ENCODE measurements around the gene SDR42E1. TPM values are rescaled to one million over a fixed set of nuclear protein-coding genes. Genes with fewer than 3 reads are reported as not detected.

SDR42E1 gene
- total and polyA plus RNA-seq, 2 of the 13 experiments (the other 11 are each of a cell fraction or from before 2014, with no cell fraction given) = 0.01 to 0.13 TPM

DNA sequence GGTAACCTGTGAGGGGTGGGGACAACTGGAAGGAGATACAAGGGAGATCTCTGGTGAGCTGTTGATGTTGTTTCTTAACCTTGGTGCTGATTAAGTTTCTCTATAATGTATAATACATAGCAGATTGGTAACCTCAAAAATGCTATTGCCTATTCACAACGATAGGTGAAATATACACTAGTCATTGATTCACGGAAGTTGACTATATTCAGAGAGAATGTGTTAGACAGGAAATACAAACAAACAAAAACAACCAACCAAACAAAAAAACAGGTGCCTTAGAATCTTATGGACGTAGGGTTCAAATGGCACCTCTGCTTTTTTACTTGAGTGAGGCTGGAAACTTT, 45.3 kb upstream of the SDR42E1 start (continued):
- peak; percentile 33; the same call in 1 of the 2 replicates for TF ChIP-seq ZNF800 (CRISPR knock-in tag; IDR thresholded peaks at IDR 0.05)
- TF ChIP-seq ZNF616 (CRISPR knock-in tag; IDR thresholded peaks at IDR 0.05; ENCODE audit: low read depth) = no peak
- 0 out of 2 replicates have a peak, but pooled peaks have one; percentile 19 for TF ChIP-seq NKX3-1 (CRISPR knock-in tag; IDR thresholded peaks at IDR 0.05)
- no peak for TF ChIP-seq ZZZ3 (CRISPR knock-in tag; IDR thresholded peaks at IDR 0.05; ENCODE audit: borderline replicate concordance)

- no peak overlapping the region; the same call in 1 of the 2 replicates for H3K9ac ChIP-seq (ENCODE audit: insufficient read depth, low read depth, low read length)
- DNase-seq (ENCODE audit: low spot score) (peak; percentile 86), ATAC-seq (peak; percentile 65), FAIRE-seq (peak; percentile 74)
- no peaks in the 10 kb centered on the region for H3K27me3 ChIP-seq (ENCODE audit: control insufficient read depth in 1 of 2, insufficient read depth in 2 of 2, low read length in 2 of 2)
- H3K4me2 ChIP-seq (ENCODE audit: low read depth, low read length) = peak overlapping the region; percentile 43
- in situ Hi-C loops (cut with HindIII; ENCODE audit: extremely low pct_ligation_motif_present, low pct_unique_long_range_greater_than_20kb) (no loop called here), intact Hi-C loops (cut with micrococcal nuclease; ENCODE audit: unreplicated experiment) (no loop called here)
- H3K4me3 ChIP-seq (replicated peaks in 1 of 3; ENCODE audit: insufficient read depth in 1 of 3, low read depth in 2 of 3, low read length in 3 of 3) = peak overlapping the region in 2 of 3 experiments; percentile 6 to 12; a peak in 2 of 6 replicates
- 34% methylated on average over 8 of the region's 8 CpGs for WGBS (ENCODE audit: low lambda C conversion rate)
- H3K36me3 ChIP-seq (replicated peaks in 1 of 2; ENCODE audit: control insufficient read depth in 1 of 2, insufficient read depth in 2 of 2, low read length in 2 of 2) = 0 out of 5 replicates have a peak, but pooled peaks cover 0 to 3% of the 10 kb centered on the region in 2 experiments
- peaks cover 34% of the 10 kb centered on the region for H3K79me2 ChIP-seq (ENCODE audit: insufficient read depth, low read length)
- H4K20me1 ChIP-seq (ENCODE audit: insufficient read depth, low read length) = no peaks in the 10 kb centered on the region
- no peaks in the 10 kb centered on the region for H3K9me3 ChIP-seq (ENCODE audit: low read length)
- H2AFZ ChIP-seq (ENCODE audit: low read length) = no peak overlapping the region
- no TSS peak for BruUV-seq (replicated peaks)
- ChIA-PET CTCF (ENCODE audit: low intra/inter-chr PET ratio, low total read pairs) (no interaction called here), POLR2A (interaction anchor here (0.8 to 1.8 kb wide), 4 partner anchors 11 to 27 kb away, joined by 3 to 4 read pairs (median 4); no protein-coding TSS in a partner anchor)
- H3K4me1 ChIP-seq (ENCODE audit: insufficient read depth, low read length) = peaks cover 100% of the 10 kb centered on the region
- H3K27ac ChIP-seq (ENCODE audit: extremely low read length, insufficient read depth, low read length) = peak overlapping the region; percentile 53
- no peak for TF ChIP-seq MXD3 (CRISPR knock-in tag; IDR thresholded peaks at IDR 0.05)
- TF ChIP-seq ZBTB20 (CRISPR knock-in tag; IDR thresholded peaks at IDR 0.05; ENCODE audit: borderline replicate concordance, low read depth) = no peak
- TF ChIP-seq MEIS1 (CRISPR knock-in tag; IDR thresholded peaks at IDR 0.05; ENCODE audit: borderline replicate concordance) = no peak
- TF ChIP-seq ELK4 (CRISPR knock-in tag; IDR thresholded peaks at IDR 0.05; ENCODE audit: borderline replicate concordance) = no peak
- no peak for TF ChIP-seq ZNF205 (CRISPR knock-in tag; IDR thresholded peaks at IDR 0.05)
- 0 out of 2 replicates have a peak, but pooled peaks have one; percentile 40 for TF ChIP-seq KLF12 (CRISPR knock-in tag; IDR thresholded peaks at IDR 0.05; ENCODE audit: borderline replicate concordance)
- TF ChIP-seq U2AF1 (optimal IDR thresholded peaks at IDR 0.05; ENCODE audit: low read depth, low read length) = no peak
- no peak for TF ChIP-seq ZNF260 (CRISPR knock-in tag; IDR thresholded peaks at IDR 0.05; ENCODE audit: borderline replicate concordance, low read depth)
- no peak; the same call in 1 of the 2 replicates for TF ChIP-seq ZMYM4 (CRISPR knock-in tag; IDR thresholded peaks at IDR 0.05)
- TF ChIP-seq TMF1 (CRISPR knock-in tag; IDR thresholded peaks at IDR 0.05; ENCODE audit: low read depth) = no peak
- TF ChIP-seq GATAD2A (CRISPR knock-in tag; IDR thresholded peaks at IDR 0.05) = peak; percentile 97
- no peak for TF ChIP-seq HOXA3 (CRISPR knock-in tag; IDR thresholded peaks at IDR 0.05)
- no peak for TF ChIP-seq ETS1 (CRISPR knock-in tag; IDR thresholded peaks at IDR 0.05)
- no peak for TF ChIP-seq TARDBP (CRISPR knock-in tag; IDR thresholded peaks at IDR 0.05)
- no peak for TF ChIP-seq ZNF619 (CRISPR knock-in tag; IDR thresholded peaks at IDR 0.05)
Observed at GRCh38 chr16:82055728-82056549, 44.7 kb upstream of the SDR42E1 start.
